ENCODE results near the gene DCDC1.

DCDC1 gene

DNA sequence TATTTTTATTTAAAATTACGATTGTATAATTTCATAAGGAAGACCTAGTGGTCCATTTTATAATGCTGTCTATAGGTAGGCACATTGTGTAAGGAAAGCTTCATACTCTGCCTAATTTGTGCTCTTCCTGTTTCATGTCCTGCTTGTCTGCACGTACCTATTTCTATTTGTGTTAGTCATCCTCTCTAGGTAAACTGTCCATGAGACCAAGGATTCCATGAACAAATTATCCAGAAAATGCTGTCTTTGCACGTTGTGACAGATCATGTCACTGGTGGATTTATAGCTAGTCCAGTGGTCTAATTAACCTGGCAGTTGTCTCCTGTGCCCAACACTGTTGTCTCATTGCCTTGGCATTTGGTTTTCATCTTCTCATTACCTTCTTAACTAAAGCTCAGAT, 44.8 kb upstream of the DCDC1 start:
- TF ChIP-seq, protein P1, sequence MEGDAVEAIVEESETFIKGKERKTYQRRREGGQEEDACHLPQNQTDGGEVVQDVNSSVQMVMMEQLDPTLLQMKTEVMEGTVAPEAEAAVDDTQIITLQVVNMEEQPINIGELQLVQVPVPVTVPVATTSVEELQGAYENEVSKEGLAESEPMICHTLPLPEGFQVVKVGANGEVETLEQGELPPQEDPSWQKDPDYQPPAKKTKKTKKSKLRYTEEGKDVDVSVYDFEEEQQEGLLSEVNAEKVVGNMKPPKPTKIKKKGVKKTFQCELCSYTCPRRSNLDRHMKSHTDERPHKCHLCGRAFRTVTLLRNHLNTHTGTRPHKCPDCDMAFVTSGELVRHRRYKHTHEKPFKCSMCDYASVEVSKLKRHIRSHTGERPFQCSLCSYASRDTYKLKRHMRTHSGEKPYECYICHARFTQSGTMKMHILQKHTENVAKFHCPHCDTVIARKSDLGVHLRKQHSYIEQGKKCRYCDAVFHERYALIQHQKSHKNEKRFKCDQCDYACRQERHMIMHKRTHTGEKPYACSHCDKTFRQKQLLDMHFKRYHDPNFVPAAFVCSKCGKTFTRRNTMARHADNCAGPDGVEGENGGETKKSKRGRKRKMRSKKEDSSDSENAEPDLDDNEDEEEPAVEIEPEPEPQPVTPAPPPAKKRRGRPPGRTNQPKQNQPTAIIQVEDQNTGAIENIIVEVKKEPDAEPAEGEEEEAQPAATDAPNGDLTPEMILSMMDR (conservative IDR thresholded peaks at IDR 0.05; ENCODE audit: low read depth, low read length) = no peak
- H3K4me3 ChIP-seq (ENCODE audit: low read depth, low read length) = no peak overlapping the region

GRCh38 chr11:31412946-31413345, 43.4 kb upstream of the DCDC1 start:
- H3K4me3 ChIP-seq (ENCODE audit: low read depth, low read length) = no peak overlapping the region
- DNase-seq (ENCODE audit: low read depth) = peak; percentile 70
- TF ChIP-seq, protein P1 (conservative IDR thresholded peaks at IDR 0.05; ENCODE audit: low read depth, low read length) = no peak

More for the DNA sequence above, 44.8 kb upstream of the DCDC1 start:
- DNase-seq (ENCODE audit: low read depth) = no peak

GRCh38 chr11:31408201-31408600, 38.7 kb upstream of the DCDC1 start:
- no peak for DNase-seq (ENCODE audit: low read depth)
- H3K4me3 ChIP-seq (ENCODE audit: low read depth, low read length) = no peak overlapping the region
- TF ChIP-seq, protein P1 (conservative IDR thresholded peaks at IDR 0.05; ENCODE audit: low read depth, low read length) = no peak

GRCh38 chr11:31404614-31405013, 35.1 kb upstream of the DCDC1 start:
- TF ChIP-seq, protein P1 (conservative IDR thresholded peaks at IDR 0.05; ENCODE audit: low read depth, low read length) = no peak
- DNase-seq (ENCODE audit: low read depth) = peak; percentile 4
- H3K4me3 ChIP-seq (ENCODE audit: low read depth, low read length) = no peak overlapping the region

DNA sequence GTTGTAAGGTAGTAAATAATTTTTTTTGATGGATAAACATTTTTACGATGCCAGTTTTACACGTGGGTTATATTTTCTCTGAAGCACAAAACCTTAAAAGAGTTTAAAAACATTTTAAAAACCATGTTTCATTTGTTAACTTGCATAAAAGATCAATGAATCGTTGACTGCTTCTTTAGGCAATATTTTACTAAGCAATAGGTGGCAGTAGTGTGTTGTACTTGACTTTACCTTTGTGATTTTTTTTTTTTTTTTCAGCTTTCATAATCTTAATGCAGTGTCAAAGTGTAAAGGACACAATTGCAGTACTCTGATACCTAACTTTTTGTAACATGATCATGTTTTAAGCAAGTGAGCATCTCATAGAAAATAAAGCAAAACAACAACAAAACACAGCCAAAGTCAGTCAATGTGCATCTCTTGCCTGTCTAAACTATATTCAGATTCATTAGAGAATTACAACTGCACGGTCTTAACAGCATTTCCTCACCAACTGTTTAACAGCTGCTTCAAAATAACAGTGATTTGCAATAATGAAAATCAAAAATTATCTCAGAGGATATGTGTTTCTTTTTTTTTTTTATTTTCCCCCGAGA, 27.8 kb upstream of the DCDC1 start:
- peak; percentile 56 for DNase-seq (ENCODE audit: low read depth)
- TF ChIP-seq, protein P1 (conservative IDR thresholded peaks at IDR 0.05; ENCODE audit: low read depth, low read length) = peak; percentile 64
- H3K4me3 ChIP-seq (ENCODE audit: low read depth, low read length) = no peak overlapping the region

DNA sequence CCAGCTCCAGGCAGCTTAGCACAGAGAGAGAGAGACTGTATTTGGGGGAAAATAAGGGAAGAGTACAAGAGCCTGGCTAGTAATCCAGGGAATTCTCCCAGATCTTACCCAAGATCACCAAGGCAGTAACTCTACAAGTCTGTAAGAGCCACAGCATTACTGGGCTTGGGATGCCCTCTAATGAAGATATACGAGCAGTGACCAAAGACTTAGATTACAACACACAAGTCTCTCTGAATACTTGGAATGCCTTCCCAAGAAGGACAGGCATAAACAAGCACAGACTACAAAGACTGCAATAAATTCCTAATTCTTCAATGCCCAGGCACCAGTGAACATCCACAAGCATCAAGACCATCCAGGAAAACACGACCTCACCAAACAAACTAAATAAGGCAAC, 17.8 kb upstream of the DCDC1 start:
- TF ChIP-seq, protein P1 (conservative IDR thresholded peaks at IDR 0.05; ENCODE audit: low read depth, low read length) = no peak
- DNase-seq (ENCODE audit: low read depth) = peak; percentile 44
- H3K4me3 ChIP-seq (ENCODE audit: low read depth, low read length) = no peak overlapping the region

DNA sequence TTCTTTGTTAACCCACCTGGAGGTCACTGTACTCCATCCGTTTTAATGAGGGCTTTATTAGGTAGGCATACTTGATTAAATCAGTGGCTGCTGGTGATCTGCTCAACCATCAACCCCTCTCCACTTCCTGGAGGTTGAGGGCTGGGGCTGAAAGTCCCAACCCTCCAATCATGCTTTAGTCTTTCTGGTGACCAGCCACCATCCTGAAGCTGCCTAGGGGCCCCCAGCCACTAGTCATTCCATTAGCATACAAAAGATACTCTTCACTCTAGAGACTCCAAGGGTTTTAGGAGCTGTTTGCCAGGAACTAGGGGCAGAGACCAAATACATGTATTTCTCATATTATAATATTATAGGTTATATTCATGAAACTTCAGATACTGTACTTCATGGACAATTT, 13.6 kb upstream of the DCDC1 start:
- TF ChIP-seq, protein P1 (conservative IDR thresholded peaks at IDR 0.05; ENCODE audit: low read depth, low read length) = no peak
- no peak overlapping the region for H3K4me3 ChIP-seq (ENCODE audit: low read depth, low read length)

More for the DNA sequence above, 13.6 kb upstream of the DCDC1 start:
- no peak for DNase-seq (ENCODE audit: low read depth)

Data from choroid plexus epithelial cell (primary cell).